ENCODE results near the gene PTK6.

The PTK6 gene

DNA sequence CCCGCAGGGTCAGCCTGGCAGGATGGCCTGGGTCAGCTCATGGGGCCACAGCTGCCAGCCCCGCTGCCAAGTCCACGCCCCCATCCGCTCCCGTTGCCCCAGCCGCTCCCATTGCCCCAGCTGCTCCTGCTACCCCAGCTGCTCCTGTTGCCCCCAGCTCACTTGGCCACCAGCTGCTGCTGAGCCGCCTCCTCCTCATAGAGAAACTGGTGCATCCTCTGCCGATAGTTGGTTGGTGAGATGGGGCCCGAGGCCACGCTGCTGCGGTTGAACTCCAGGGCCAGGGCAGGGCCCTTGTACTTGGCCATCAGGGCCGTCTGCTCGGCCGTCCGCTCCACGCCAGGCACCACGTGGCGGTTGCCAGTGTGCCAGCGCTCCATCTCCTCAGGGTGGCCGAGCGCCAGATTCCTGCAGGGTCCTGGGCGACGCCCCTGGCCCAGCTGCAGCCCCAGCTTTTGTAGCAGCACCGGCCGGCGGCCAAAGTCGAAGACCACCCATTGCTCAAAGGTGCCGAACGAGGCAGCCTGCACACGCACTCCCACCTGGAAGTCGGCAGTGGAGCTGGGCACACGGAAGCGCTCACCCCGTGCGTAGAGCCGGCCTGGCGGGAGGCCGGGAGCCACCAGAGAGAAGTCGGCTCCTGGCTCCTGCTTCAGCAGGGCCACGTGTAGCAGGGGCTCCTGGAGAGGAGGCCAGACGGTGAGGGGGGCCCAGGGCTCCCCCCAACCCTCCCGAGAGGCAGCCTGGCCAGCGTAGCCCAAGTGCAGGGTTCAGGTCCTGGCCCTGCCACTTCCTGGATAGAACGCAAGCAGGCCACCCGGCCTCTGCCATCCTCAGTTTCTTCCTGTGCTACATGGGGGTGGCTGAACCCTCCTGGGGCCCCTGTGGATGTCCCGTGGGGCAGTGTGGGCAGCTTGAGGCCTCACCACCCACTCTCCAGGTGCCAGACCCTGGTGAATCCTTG, 32.1 kb upstream of the PTK6 start:
- TF ChIP-seq, protein P1, sequence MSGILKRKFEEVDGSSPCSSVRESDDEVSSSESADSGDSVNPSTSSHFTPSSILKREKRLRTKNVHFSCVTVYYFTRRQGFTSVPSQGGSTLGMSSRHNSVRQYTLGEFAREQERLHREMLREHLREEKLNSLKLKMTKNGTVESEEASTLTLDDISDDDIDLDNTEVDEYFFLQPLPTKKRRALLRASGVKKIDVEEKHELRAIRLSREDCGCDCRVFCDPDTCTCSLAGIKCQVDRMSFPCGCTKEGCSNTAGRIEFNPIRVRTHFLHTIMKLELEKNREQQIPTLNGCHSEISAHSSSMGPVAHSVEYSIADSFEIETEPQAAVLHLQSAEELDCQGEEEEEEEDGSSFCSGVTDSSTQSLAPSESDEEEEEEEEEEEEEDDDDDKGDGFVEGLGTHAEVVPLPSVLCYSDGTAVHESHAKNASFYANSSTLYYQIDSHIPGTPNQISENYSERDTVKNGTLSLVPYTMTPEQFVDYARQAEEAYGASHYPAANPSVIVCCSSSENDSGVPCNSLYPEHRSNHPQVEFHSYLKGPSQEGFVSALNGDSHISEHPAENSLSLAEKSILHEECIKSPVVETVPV (CRISPR knock-in tag; IDR thresholded peaks at IDR 0.05), result no peak
- no peak for TF ChIP-seq ZC3H10 (CRISPR knock-in tag; IDR thresholded peaks at IDR 0.05)
- TF ChIP-seq OSR1 (CRISPR knock-in tag; IDR thresholded peaks at IDR 0.05), result no peak
- TF ChIP-seq, protein P2, sequence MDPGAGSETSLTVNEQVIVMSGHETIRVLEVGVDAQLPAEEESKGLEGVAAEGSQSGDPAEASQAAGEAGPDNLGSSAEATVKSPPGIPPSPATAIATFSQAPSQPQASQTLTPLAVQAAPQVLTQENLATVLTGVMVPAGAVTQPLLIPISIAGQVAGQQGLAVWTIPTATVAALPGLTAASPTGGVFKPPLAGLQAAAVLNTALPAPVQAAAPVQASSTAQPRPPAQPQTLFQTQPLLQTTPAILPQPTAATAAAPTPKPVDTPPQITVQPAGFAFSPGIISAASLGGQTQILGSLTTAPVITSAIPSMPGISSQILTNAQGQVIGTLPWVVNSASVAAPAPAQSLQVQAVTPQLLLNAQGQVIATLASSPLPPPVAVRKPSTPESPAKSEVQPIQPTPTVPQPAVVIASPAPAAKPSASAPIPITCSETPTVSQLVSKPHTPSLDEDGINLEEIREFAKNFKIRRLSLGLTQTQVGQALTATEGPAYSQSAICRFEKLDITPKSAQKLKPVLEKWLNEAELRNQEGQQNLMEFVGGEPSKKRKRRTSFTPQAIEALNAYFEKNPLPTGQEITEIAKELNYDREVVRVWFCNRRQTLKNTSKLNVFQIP (CRISPR knock-in tag; IDR thresholded peaks at IDR 0.05; ENCODE audit: borderline replicate concordance, low read depth), result no peak
- TF ChIP-seq CSDC2 (CRISPR knock-in tag; IDR thresholded peaks at IDR 0.05), result no peak
- ATAC-seq, result no peak

DNA sequence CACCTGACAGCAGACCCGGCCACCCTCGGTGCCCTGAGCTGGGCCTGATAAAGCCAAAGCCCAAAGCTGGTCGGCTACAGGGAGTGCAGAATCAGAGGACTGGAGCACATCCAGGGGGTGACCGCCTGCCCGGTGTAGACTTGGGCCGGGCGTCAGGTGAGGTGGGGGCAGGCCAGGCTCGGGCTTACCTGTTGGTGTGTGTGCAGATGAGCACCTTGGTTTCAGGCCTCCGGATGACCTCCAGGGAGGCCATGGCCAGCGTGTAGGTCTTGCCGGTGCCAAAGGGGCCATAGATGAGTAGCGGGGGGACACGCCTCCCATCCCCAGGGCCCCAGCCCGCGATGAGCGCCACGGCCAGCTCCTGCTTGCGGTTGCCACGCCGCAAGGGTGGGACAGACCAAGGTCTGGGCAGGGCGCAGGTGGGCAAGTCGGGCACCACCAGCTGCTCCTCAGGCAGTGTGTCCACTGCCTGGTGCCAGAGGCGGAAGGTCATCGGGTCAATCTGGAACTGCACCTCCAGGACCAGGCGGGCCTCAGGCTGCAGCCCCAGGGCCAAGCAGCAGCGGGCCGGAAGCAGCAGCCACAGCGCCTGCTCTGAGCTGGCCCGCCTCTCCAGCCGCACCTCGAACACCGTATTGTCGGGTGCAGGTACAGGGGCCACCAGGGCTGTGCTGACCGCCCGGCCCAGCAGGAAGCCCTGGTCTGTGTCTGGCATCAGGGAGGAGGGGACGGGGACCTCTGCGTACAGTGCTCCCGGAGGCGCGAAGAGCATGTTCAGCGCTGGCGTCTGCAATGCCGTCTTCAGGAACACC, 31.2 kb upstream of the PTK6 start:
- TF ChIP-seq RARB (CRISPR knock-in tag; IDR thresholded peaks at IDR 0.05) (no peak), ZNF8 (CRISPR knock-in tag; IDR thresholded peaks at IDR 0.05) (no peak), CSDC2 (CRISPR knock-in tag; IDR thresholded peaks at IDR 0.05) (no peak), TOX (CRISPR knock-in tag; IDR thresholded peaks at IDR 0.05; ENCODE audit: borderline replicate concordance) (no peak), ZC3H10 (CRISPR knock-in tag; IDR thresholded peaks at IDR 0.05) (no peak), GLIS3 (CRISPR knock-in tag; IDR thresholded peaks at IDR 0.05) (no peak), ESRRG (CRISPR knock-in tag; IDR thresholded peaks at IDR 0.05) (no peak), OSR1 (CRISPR knock-in tag; IDR thresholded peaks at IDR 0.05) (no peak)
- TF ChIP-seq, protein P2 (CRISPR knock-in tag; IDR thresholded peaks at IDR 0.05; ENCODE audit: borderline replicate concordance, low read depth), result no peak
- ATAC-seq, result no peak

DNA sequence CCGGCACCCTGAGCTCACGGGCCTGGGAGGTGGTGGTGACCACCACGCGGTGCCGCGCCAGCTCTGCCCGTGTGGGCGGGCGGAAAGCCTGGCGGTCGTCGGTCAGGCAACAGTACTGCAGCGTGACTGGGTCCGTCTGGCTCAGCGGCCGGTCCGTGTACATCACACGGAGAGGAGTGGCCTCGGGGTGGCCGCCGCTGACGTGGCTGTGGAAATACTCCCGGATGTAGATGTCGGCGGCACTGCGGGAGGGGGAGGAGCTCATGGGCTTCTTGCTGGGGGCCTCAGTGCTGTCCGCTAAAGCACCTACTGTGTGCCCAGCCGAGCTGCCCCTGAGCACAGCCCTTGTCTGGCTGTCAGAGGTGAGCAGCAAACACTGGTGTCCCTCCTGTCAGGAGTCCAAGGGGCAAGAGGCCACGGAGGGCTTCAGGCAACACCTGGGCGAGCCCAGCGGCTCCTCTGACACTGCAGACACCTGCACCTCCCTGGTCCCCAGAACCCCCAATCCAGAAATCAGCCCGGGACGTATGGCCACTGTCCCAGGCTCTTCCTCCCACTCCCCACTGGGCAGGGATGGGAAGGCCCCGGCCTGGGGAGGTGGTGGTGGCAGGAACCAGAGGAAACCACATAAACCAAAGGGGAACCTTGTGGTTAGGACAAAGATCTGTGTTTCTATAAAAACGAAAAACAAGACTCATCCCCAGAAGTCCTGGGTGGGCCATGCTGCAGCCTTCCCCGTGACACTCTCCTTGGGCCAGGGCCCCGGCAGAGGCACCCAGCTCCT, 30.4 kb upstream of the PTK6 start:
- no peak for ATAC-seq
- TF ChIP-seq ZFP3 (CRISPR knock-in tag; IDR thresholded peaks at IDR 0.05) (no peak), ZC3H10 (CRISPR knock-in tag; IDR thresholded peaks at IDR 0.05) (no peak)

DNA sequence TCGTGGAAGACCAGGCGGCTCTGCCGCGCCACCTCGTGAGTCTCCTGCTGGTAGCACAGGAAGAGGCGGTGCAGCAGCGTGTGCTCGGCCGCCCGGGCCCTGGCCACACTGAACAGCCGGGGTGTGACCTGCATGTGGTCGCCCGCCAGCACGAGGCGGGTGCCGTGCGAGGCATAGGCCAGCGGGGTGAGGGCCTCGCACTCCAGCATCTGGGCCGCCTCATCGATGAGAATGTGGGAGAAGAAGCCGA, 29.9 kb upstream of the PTK6 start:
- no peak for ATAC-seq
- no peak for TF ChIP-seq OSR1 (CRISPR knock-in tag; IDR thresholded peaks at IDR 0.05)
- no peak for TF ChIP-seq ESRRG (CRISPR knock-in tag; IDR thresholded peaks at IDR 0.05)
- no peak for TF ChIP-seq BACH2 (CRISPR knock-in tag; IDR thresholded peaks at IDR 0.05; ENCODE audit: borderline replicate concordance)
- TF ChIP-seq PPARA (CRISPR knock-in tag; IDR thresholded peaks at IDR 0.05; ENCODE audit: borderline replicate concordance), result no peak
- no peak for TF ChIP-seq ZNF70 (CRISPR knock-in tag; IDR thresholded peaks at IDR 0.05)
- no peak for TF ChIP-seq TCF4 (CRISPR knock-in tag; IDR thresholded peaks at IDR 0.05; ENCODE audit: borderline replicate concordance)
- no peak for TF ChIP-seq RARB (CRISPR knock-in tag; IDR thresholded peaks at IDR 0.05)
- no peak for TF ChIP-seq ZFP30 (CRISPR knock-in tag; IDR thresholded peaks at IDR 0.05)
- TF ChIP-seq GLIS3 (CRISPR knock-in tag; IDR thresholded peaks at IDR 0.05), result no peak
- TF ChIP-seq, protein P3, sequence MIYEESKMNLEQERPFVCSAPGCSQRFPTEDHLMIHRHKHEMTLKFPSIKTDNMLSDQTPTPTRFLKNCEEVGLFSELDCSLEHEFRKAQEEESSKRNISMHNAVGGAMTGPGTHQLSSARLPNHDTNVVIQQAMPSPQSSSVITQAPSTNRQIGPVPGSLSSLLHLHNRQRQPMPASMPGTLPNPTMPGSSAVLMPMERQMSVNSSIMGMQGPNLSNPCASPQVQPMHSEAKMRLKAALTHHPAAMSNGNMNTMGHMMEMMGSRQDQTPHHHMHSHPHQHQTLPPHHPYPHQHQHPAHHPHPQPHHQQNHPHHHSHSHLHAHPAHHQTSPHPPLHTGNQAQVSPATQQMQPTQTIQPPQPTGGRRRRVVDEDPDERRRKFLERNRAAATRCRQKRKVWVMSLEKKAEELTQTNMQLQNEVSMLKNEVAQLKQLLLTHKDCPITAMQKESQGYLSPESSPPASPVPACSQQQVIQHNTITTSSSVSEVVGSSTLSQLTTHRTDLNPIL (CRISPR knock-in tag; IDR thresholded peaks at IDR 0.05; ENCODE audit: low read depth), result no peak
- TF ChIP-seq ISL1 (CRISPR knock-in tag; IDR thresholded peaks at IDR 0.05), result no peak
- TF ChIP-seq SNAI2 (CRISPR knock-in tag; IDR thresholded peaks at IDR 0.05), result no peak
- no peak for TF ChIP-seq TOX (CRISPR knock-in tag; IDR thresholded peaks at IDR 0.05; ENCODE audit: borderline replicate concordance)
- no peak for TF ChIP-seq ZFP3 (CRISPR knock-in tag; IDR thresholded peaks at IDR 0.05)
- TF ChIP-seq, protein P4, sequence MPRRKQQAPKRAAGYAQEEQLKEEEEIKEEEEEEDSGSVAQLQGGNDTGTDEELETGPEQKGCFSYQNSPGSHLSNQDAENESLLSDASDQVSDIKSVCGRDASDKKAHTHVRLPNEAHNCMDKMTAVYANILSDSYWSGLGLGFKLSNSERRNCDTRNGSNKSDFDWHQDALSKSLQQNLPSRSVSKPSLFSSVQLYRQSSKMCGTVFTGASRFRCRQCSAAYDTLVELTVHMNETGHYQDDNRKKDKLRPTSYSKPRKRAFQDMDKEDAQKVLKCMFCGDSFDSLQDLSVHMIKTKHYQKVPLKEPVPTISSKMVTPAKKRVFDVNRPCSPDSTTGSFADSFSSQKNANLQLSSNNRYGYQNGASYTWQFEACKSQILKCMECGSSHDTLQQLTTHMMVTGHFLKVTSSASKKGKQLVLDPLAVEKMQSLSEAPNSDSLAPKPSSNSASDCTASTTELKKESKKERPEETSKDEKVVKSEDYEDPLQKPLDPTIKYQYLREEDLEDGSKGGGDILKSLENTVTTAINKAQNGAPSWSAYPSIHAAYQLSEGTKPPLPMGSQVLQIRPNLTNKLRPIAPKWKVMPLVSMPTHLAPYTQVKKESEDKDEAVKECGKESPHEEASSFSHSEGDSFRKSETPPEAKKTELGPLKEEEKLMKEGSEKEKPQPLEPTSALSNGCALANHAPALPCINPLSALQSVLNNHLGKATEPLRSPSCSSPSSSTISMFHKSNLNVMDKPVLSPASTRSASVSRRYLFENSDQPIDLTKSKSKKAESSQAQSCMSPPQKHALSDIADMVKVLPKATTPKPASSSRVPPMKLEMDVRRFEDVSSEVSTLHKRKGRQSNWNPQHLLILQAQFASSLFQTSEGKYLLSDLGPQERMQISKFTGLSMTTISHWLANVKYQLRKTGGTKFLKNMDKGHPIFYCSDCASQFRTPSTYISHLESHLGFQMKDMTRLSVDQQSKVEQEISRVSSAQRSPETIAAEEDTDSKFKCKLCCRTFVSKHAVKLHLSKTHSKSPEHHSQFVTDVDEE (CRISPR knock-in tag; IDR thresholded peaks at IDR 0.05), result no peak
